ENCODE data around the gene ITGAV. TPM values are rescaled to one million over a fixed set of nuclear protein-coding genes. Genes with fewer than 3 reads are reported as not detected.

Gene ITGAV
- total and polyA plus RNA-seq, 2 donors (not counting 3 experiments of a cell fraction or from before 2014, with no cell fraction given): 61.8 to 131 TPM

GRCh38 chr2:186551323-186552050, 38.4 kb upstream of the ITGAV start:
- Histone ChIP-seq H3K4me1 (ENCODE audit: control insufficient read depth, extremely low read depth, insufficient read depth, low read length) (peaks cover 6% of the 10 kb centered on the region), H3K79me2 (ENCODE audit: control insufficient read depth, insufficient read depth, low read length) (no peaks in the 10 kb centered on the region), H3K36me3 (ENCODE audit: control insufficient read depth in 2 of 2, extremely low read depth in 1 of 2, insufficient read depth in 2 of 2, low read length in 2 of 2) (no peaks in the 10 kb centered on the region), H2AFZ (ENCODE audit: low read depth, low read length) (no peak overlapping the region), H3K9ac (replicated peaks; ENCODE audit: extremely low read depth, insufficient read depth, low read length) (no peak overlapping the region), H3K27ac (ENCODE audit: insufficient read depth, low read depth, low read length) (no peak overlapping the region), H3K4me2 (ENCODE audit: insufficient read depth, low read length) (no peak overlapping the region), H3K27me3 (ENCODE audit: control insufficient read depth in 2 of 2, insufficient read depth in 2 of 2, low read length in 2 of 2) (no peaks in the 10 kb centered on the region), H3K9me3 (replicated peaks; ENCODE audit: control insufficient read depth, insufficient read depth, low read length) (no peaks in the 10 kb centered on the region), H3K4me3 (replicated peaks in 1 of 3; ENCODE audit: insufficient read depth in 1 of 3, low read depth in 1 of 3, low read length in 3 of 3) (no peak overlapping the region), H4K20me1 (replicated peaks; ENCODE audit: control insufficient read depth, extremely low read depth, insufficient read depth, low read length) (no peaks in the 10 kb centered on the region), H3K9me1 (replicated peaks; ENCODE audit: control insufficient read depth, extremely low read depth, insufficient read depth, low read length) (no peaks in the 10 kb centered on the region)
- BruUV-seq (replicated peaks): no TSS peak
- FAIRE-seq (no peak), DNase-seq (ENCODE audit: low read depth, low spot score) (no peak)
- no peak for TF ChIP-seq MAX (IDR thresholded peaks at IDR 0.05; ENCODE audit: insufficient read depth, insufficient read length)
- no peak for TF ChIP-seq MYC (IDR thresholded peaks at IDR 0.05; ENCODE audit: low read depth, low read length)
- TF ChIP-seq FOS (IDR thresholded peaks at IDR 0.05; ENCODE audit: borderline replicate concordance, insufficient read depth, low read length): no peak
- TF ChIP-seq GATA2 (IDR thresholded peaks at IDR 0.05; ENCODE audit: insufficient read depth, insufficient read length, low read depth, low read length): no peak
- TF ChIP-seq POLR2A (IDR thresholded peaks at IDR 0.05; ENCODE audit: low read depth, low read length): no peak
- TF ChIP-seq JUN (IDR thresholded peaks at IDR 0.05; ENCODE audit: borderline replicate concordance, insufficient read depth, insufficient read length, low read depth): no peak
- TF ChIP-seq CTCF (IDR thresholded peaks at IDR 0.05; ENCODE audit: extremely low read depth in 1 of 2, insufficient read depth in 1 of 2, low read depth in 1 of 2, low read length in 2 of 2): no peak
- TF ChIP-seq EZH2 (IDR thresholded peaks at IDR 0.05; ENCODE audit: borderline replicate concordance, low read depth, low read length, severe bottlenecking): no peak
- no peak for TF ChIP-seq POLR2AphosphoS5 (IDR thresholded peaks at IDR 0.05; ENCODE audit: insufficient read depth, low read depth, low read length)
- CTCF ChIA-PET: no interaction called here
- intact Hi-C loops (cut with micrococcal nuclease): no loop called here
- POLR2A ChIA-PET: no interaction called here
- dilution Hi-C loops (cut with MboI; ENCODE audit: extremely low pct_ligation_motif_present, low sequenced_read_pairs): no loop called here
